ENCODE data around the gene LPXN. TPM values are rescaled to one million over a fixed set of nuclear protein-coding genes. Genes with fewer than 3 reads are reported as not detected.

LPXN gene
- total and polyA plus RNA-seq, 12 donors = 1.8 to 13.9 (median 4.7) TPM

DNA sequence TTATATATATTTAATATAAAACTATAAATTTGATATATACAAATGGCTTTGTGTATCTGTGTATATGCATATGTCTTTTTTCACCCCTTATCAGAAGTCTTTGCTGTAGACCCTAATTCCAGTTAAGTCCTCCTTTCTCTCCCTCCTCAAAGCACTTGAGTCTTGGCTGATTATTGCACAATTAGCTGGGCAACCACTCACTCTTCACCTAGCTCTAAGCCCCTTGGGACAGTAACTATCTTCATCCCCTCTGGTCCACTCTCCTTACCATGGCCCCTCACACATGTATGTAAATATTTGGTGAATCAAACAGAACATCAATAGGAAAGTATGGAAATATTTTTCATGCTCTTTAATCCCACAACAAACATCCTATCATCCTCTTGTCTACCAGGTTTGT lies 66.8 kb downstream of the LPXN start:
- Histone ChIP-seq H3K4me3 (no peak overlapping the region), H3K9me3 (no peaks in the 10 kb centered on the region), H3K27me3 (no peaks in the 10 kb centered on the region), H3K4me1 (peaks cover 0 to under 1% (median 0%) of the 10 kb centered on the region in 9 donors), H3K27ac (no peak overlapping the region), H3K36me3 (no peaks in the 10 kb centered on the region)
- TF ChIP-seq, protein P1, sequence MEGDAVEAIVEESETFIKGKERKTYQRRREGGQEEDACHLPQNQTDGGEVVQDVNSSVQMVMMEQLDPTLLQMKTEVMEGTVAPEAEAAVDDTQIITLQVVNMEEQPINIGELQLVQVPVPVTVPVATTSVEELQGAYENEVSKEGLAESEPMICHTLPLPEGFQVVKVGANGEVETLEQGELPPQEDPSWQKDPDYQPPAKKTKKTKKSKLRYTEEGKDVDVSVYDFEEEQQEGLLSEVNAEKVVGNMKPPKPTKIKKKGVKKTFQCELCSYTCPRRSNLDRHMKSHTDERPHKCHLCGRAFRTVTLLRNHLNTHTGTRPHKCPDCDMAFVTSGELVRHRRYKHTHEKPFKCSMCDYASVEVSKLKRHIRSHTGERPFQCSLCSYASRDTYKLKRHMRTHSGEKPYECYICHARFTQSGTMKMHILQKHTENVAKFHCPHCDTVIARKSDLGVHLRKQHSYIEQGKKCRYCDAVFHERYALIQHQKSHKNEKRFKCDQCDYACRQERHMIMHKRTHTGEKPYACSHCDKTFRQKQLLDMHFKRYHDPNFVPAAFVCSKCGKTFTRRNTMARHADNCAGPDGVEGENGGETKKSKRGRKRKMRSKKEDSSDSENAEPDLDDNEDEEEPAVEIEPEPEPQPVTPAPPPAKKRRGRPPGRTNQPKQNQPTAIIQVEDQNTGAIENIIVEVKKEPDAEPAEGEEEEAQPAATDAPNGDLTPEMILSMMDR (IDR thresholded peaks at IDR 0.05) = no peak
- DNase-seq (no peak), ATAC-seq (no peak)
- intact Hi-C loops (cut with DNase I) = no loop called here

DNA sequence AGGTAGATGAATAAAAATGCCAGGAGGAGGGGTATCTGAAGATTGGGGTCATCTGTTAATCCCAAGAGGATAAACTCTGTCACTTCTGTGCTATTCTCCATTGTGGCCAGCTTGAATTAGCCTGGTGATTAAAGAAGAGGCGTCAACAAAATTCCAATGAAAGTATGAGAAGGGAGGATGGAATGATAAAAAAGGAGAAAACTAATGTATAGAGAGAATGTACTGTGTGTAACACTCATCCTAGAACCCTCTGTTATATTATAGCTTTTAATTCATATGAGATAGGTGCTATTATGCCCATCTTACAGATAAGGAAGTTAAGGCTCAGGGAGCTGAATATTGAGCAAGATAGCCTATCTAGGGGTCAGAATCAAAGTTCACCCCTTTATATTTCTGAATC lies 67.7 kb downstream of the LPXN start, which contains the start of gene OR5B21:
OR5B21 (minus strand) TSS at position 101 of the 400 bp plus-strand sequence; CDS start at position 101, 0 bp downstream.
- Histone ChIP-seq H3K9me3 (no peaks in the 10 kb centered on the region), H3K4me3 (no peak within 1 kb of the TSS), H3K4me1 (no peaks in the 10 kb centered on the region), H3K27ac (no peak within 1 kb of the TSS), H3K36me3 (no peaks in the 10 kb centered on the region), H3K27me3 (no peaks in the 10 kb centered on the region)
- intact Hi-C loops (cut with DNase I) = no loop called here
- TF ChIP-seq, protein P1 (IDR thresholded peaks at IDR 0.05) = no peak
- DNase-seq = no peak
- 92 to 96% methylated on average over 1 of the region's 1 CpG for WGBS, 2 donors
- no peak for ATAC-seq

DNA sequence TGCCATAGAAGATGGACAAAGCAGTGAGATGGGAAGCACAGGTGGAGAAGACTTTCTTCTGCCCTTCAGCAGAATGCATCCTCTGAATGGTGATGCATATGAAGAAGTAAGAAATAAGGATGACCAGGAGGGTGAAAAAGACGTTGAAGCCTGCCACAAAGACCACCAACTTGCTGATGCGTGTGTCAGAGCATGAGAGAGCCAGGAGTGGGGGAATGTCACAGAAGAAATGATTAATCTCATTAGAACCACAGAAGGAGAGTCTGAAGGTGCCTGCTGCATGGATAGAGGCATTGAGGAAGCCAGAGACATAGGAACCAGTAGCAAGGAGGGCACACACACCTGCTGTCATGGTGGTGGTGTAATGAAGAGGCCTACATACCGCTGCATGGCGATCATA lies 68.3 kb downstream of the LPXN start:
- no peak overlapping the region for H3K4me3 ChIP-seq
- H3K27ac ChIP-seq = no peak overlapping the region
- intact Hi-C loops (cut with DNase I) = no loop called here
- no peaks in the 10 kb centered on the region for H3K9me3 ChIP-seq
- ATAC-seq = no peak
- WGBS, 2 donors = 88 to 90% methylated on average over 4 of the region's 4 CpGs
- peaks cover 0 to 4% (median 0%) of the 10 kb centered on the region in 7 donors for H3K27me3 ChIP-seq
- TF ChIP-seq, protein P1 (IDR thresholded peaks at IDR 0.05) = no peak
- H3K36me3 ChIP-seq = no peaks in the 10 kb centered on the region
- no peak for DNase-seq
- no peaks in the 10 kb centered on the region for H3K4me1 ChIP-seq

DNA sequence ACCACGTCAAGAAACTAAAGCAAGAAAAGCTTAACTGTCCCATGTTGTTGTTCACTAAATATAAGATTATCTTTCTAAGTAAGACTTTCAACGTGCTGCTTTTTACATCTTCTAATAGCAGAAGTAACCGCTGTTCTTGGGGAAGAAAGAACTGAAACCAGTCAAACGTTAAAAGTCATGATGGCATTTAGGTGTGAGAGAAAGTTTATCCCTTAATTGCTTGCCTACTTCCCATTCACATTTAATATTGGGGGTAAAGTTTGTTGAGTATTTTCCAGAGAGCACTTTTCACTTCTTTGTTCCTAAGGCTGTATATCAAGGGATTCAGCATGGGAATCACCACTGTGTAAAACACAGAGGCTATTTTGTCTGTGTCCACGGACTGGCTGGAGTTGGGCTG lies 68.7 kb downstream of the LPXN start:
- Histone ChIP-seq H3K27me3 (peaks cover 0 to 4% (median 0%) of the 10 kb centered on the region in 7 donors), H3K9me3 (no peaks in the 10 kb centered on the region), H3K36me3 (no peaks in the 10 kb centered on the region), H3K27ac (no peak overlapping the region), H3K4me1 (no peaks in the 10 kb centered on the region), H3K4me3 (no peak overlapping the region)
- DNase-seq = no peak
- intact Hi-C loops (cut with DNase I) = no loop called here
- TF ChIP-seq, protein P1 (IDR thresholded peaks at IDR 0.05) = no peak
- WGBS, 2 donors = 77 to 86% methylated on average over 5 of the region's 5 CpGs
- no peak for ATAC-seq

All from heart right ventricle (tissue), 16 donors.